ENCODE data around the gene IVNS1ABP.

Gene IVNS1ABP

DNA sequence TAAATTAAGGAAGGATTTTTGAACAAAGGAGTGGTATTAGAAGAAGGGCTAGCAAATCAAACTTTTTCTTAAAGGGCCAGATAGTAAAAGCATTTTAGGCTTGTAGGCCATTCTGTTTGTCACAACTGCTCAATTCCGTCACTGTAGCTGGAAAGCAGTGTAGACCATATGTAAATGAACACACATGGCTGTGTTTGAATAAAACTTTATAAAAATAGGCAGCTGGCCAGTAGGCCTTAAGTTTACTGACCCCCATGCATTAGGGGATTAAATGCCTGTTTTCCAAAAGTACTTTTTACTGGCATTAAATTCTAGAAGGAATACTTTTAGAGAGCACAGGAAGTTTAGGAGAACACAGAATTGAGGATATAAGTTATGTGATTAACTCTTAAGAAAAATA is 8.9 kb downstream of the IVNS1ABP start:
- H3K4me3 ChIP-seq (ENCODE audit: low read depth, low read length), result no peak overlapping the region
- POLR2A ChIA-PET, result no interaction called here
- no peak for DNase-seq (ENCODE audit: low read depth, low spot score)
- TF ChIP-seq, protein P1, sequence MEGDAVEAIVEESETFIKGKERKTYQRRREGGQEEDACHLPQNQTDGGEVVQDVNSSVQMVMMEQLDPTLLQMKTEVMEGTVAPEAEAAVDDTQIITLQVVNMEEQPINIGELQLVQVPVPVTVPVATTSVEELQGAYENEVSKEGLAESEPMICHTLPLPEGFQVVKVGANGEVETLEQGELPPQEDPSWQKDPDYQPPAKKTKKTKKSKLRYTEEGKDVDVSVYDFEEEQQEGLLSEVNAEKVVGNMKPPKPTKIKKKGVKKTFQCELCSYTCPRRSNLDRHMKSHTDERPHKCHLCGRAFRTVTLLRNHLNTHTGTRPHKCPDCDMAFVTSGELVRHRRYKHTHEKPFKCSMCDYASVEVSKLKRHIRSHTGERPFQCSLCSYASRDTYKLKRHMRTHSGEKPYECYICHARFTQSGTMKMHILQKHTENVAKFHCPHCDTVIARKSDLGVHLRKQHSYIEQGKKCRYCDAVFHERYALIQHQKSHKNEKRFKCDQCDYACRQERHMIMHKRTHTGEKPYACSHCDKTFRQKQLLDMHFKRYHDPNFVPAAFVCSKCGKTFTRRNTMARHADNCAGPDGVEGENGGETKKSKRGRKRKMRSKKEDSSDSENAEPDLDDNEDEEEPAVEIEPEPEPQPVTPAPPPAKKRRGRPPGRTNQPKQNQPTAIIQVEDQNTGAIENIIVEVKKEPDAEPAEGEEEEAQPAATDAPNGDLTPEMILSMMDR (IDR thresholded peaks at IDR 0.05; ENCODE audit: insufficient read depth, low read length, missing control alignments), result no peak
- CTCF ChIA-PET, result no interaction called here

DNA sequence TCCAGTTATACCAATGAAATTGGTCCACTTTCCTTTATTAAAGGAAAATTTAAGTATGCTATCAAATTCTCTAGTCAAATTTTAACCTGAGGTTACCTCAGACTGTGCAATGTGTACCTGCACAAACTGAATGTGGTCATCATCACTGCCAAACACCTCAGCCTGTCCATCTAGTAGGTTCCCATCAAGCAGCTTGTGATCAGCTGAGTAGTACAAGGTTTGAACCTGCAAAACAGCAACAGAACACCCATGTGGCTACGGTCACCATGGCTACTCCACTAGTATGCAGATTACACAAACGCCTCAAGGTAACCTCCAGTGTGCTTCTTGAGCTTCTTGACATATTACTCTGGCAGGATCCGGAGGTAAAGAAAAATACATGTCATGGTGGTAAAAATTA is 11.6 kb downstream of the IVNS1ABP start:
- TF ChIP-seq, protein P1 (IDR thresholded peaks at IDR 0.05; ENCODE audit: insufficient read depth, low read length, missing control alignments), result no peak
- ChIA-PET CTCF (interaction anchor here (0.7 to 2.2 kb wide), 2 partner anchors 365 to 367 kb away, joined by 4 to 11 read pairs; no protein-coding TSS in a partner anchor), POLR2A (no interaction called here)
- no peak overlapping the region for H3K4me3 ChIP-seq (ENCODE audit: low read depth, low read length)
- DNase-seq (ENCODE audit: low read depth, low spot score), result no peak

DNA sequence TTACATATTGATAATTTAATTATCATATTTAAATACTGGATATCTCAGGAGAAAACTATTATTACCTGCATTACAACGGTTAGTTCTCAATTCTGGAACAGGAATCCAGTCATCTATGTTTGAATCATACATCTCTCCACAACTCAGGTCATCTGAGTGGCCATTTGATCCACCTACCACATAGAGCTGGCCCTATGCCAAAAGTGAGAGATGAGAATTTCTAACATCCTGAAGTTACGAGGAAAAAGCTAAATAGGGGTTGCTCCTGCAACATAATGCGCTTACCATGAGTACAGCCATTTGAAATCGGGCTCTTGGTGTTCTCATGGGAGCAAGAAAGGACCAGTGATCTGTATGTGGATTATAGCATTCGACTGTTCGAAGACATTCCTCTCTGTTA is 16.9 kb downstream of the IVNS1ABP start:
- POLR2A ChIA-PET, result no interaction called here
- CTCF ChIA-PET, result interaction anchor here (1.7 to 5.2 kb wide), 2 partner anchors 11 to 370 kb away, joined by 5 to 21 read pairs; no protein-coding TSS in a partner anchor
- TF ChIP-seq, protein P1 (IDR thresholded peaks at IDR 0.05; ENCODE audit: insufficient read depth, low read length, missing control alignments), result no peak

DNA sequence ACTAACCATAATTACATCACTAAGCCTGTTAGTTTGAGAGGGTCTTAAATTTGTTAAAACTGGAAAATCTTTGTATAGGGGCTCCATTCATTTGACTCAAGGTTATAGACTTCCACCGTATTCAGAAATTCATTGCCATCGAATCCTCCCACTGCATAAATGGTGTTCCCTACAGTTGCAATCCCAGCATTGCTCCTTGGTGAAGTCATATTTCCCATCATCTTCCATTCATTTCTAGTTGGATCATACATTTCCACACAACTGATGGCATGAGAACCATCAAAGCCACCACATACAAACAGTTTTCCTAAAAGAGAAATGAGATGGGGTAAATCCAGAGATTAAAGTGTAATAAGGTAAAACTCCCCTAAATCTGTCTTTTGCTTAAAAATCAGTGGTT is 19.1 kb downstream of the IVNS1ABP start:
- TF ChIP-seq, protein P1 (IDR thresholded peaks at IDR 0.05; ENCODE audit: insufficient read depth, low read length, missing control alignments), result no peak
- CTCF ChIA-PET, result interaction anchor here (0.8 to 5.2 kb wide), 3 partner anchors 59 to 383 kb away, joined by 3 to 21 read pairs (median 4); no protein-coding TSS in a partner anchor
- POLR2A ChIA-PET, result no interaction called here
- no peak for DNase-seq (ENCODE audit: low read depth, low spot score)
- H3K4me3 ChIP-seq (ENCODE audit: low read depth, low read length), result no peak overlapping the region

More for the DNA sequence above, 16.9 kb downstream of the IVNS1ABP start:
- no peak overlapping the region for H3K4me3 ChIP-seq (ENCODE audit: low read depth, low read length)
- no peak for DNase-seq (ENCODE audit: low read depth, low spot score)

DNA sequence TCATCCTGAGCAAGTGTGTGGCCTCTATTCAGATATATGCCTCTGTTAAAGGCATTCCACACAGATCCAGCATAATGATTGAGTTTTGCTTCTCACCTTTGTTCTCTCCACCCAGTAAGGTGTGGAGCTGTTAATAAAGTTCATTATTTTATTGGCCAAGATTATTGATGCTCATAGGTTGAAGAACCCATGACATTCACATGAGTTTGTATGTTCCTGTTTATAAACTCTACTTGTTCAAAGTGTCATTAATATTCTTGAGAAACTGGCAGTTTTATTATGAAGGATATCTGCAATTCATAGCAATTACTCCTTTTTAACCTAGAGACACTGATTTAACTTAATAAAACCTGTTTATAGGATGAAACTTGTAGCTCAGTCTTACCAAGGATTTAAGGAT is 22.0 kb downstream of the IVNS1ABP start:
- TF ChIP-seq, protein P1 (IDR thresholded peaks at IDR 0.05; ENCODE audit: insufficient read depth, low read length, missing control alignments), result no peak
- ChIA-PET POLR2A (no interaction called here), CTCF (no interaction called here)
- DNase-seq (ENCODE audit: low read depth, low spot score), result no peak
- H3K4me3 ChIP-seq (ENCODE audit: low read depth, low read length), result no peak overlapping the region

DNA sequence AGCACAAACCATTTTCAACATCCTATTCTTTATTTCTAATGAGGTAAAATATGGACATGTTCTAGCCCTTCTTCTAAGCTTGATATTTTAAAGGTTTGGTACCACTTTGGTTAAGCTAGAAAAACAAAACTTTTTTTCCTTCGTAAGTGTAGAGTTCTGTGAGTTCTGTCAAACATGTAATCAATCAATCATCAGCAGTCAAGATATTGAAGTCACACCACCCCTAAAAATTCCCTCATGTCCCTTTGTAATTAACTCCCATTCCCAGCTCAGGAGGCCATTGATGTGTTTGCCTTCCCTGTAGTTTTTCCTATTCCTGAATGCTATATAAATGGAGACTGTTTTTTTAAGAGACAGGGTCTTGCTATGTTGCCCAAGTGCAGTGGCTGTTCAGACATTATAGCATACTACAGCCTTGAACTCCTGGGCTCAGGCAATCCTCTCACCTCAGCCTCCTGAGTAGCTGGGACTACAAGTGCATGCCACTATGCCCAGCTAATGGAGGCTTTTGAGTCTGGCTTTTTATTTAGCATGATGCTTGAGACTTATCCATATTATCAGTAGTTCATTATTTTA is 23.0 kb downstream of the IVNS1ABP start:
- ChIA-PET CTCF (interaction anchor here (2.8 kb wide), 1 partner anchor 302 kb away, joined by 10 read pairs; no protein-coding TSS in a partner anchor), POLR2A (no interaction called here)
- DNase-seq (ENCODE audit: low read depth, low spot score), result no peak
- TF ChIP-seq, protein P1 (IDR thresholded peaks at IDR 0.05; ENCODE audit: insufficient read depth, low read length, missing control alignments), result no peak
- H3K4me3 ChIP-seq (ENCODE audit: low read depth, low read length), result no peak overlapping the region
